ENCODE results near the gene SMPDL3B.

- TF ChIP-seq EP300 (IDR thresholded peaks at IDR 0.05) = no peak
- TF ChIP-seq POLR2AphosphoS5 (IDR thresholded peaks at IDR 0.05) = no peak
- TF ChIP-seq CTCF (IDR thresholded peaks at IDR 0.05) = no peak
Observed at GRCh38 chr1:28002600-28002999, 67.8 kb downstream of the SMPDL3B start.

All from sigmoid colon (tissue), 4 donors.